ENCODE measurements around the gene ZHX3.
"Not testable (repeated sequence)": the region's sequence is repeated elsewhere in the genome, so short reads cannot be mapped to it uniquely, and the experiment has no call there.

ZHX3 gene

DNA sequence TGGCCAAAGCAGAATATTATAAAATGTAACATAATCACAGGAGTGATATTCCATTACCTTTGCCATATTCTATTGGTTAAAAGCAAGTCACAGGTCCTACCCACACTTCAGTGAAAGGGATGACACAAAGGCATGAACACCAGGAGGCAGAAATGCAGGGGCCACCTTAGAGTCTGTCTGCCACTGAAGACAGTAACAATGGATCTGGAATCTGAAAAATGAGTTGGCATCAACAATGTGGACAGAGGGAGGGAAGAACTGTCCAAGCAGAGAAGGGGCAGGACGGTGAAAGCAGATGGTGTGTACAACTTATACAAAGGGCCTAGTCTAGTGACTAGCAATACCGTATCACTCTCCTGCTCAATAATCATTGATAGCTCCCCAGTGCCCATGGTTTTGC is 16.5 kb upstream of the ZHX3 start:
- DNase-seq (ENCODE audit: low read depth in 1 of 2, low spot score in 1 of 2): no peak

DNA sequence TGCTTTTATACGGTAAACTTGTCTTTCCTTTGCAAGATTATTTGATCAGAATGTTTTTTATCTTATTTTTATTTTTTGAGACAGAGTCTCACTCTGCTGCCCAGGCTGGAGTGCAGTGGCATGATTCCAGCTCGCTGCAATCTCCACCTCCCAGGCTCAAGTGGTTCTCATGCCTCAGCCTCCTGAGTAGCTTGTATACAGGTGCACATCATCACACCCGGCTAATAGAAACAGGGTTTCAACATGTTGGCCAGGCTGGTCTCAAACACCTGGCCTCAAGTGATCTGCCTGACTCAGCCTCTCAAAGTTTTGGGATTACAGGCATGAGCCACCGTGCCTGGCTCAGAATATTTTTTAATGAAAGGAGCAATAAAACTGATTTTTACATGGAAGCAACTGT is 14.2 kb upstream of the ZHX3 start:
- no peak for DNase-seq (ENCODE audit: low read depth in 1 of 2, low spot score in 1 of 2)

DNA sequence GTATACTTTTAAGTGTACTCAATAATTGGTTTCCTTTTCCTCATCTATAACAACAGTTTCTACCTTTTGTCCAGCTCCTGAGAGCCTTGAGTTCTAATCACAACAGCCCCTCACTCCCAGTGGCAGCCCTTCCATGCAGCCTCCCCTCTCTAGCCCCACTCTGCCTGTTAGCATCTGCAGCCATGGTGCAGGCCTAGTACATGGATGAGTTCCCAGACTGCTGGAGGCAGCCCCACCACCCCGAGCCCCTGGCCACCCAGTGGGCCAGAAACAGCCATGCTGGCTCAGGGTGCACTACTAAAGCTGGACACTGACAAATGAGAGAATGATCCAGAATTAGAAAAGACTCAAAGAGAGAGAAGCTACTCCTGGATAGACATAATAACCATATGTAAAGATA is 13.4 kb upstream of the ZHX3 start:
- DNase-seq (ENCODE audit: low read depth in 1 of 2, low spot score in 1 of 2): no peak

DNA sequence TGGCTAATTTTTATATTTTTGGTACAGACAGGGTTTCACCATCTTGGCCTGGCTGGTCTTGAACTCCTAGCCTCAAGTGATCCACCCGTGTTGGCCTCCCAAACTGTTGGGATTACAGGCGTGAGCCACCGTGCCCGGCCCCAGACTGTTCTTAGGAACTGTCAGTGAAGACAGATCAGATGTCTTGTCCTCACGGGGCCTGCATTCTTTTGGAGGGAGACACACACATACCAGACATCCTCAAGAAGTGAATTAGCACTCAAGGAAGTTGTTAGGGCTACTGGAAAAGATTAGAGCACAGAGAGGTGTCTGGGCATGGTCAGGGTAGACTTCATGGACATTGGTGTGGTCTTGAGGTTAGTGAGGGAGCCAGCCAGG is 12.8 kb upstream of the ZHX3 start:
- DNase-seq (ENCODE audit: low read depth in 1 of 2, low spot score in 1 of 2): no peak

DNA sequence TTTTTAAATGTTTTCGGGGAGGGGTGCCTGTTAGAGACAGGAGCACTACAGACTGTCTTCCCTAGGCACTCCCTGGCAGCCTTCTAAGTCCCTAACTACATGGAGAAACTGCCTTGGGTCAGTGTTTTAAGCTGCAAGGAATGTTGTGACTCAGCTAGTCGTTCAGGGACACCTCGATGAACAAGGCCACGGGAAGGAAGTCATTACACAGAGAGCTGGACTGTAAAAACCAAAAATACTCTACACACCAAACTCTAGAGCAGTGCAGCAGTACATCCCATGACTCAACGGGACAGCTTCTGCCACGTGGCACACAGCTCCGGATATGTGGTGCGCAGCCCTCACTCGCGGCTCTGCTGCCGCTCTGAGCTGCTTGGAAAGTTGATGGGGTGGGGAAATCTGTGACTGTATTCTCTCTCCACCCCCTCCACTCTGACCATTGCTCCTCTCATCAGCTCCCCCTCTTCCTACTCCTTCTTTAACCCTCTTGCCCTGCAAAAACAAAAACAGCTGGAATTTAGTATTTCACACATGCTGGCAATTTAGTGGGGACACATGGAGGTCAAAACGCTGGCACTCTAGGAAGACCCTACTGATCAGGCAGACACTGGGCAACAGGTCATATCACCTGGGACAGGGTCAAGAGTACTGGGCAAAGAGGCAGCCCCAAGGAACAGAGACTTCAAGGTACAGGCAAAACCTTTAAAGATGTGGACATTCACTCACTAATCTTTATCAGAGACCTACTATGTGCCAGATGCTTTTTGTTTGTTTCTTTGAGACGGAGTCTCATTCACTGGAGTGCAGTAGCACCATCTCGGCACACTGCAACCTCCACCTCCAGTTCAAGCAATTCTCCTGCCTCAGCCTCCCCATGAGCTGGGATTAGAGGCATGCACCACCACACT is 12.2 kb upstream of the ZHX3 start:
- DNase-seq (ENCODE audit: low read depth in 1 of 2, low spot score in 1 of 2): peak; percentile 21 to 28

DNA sequence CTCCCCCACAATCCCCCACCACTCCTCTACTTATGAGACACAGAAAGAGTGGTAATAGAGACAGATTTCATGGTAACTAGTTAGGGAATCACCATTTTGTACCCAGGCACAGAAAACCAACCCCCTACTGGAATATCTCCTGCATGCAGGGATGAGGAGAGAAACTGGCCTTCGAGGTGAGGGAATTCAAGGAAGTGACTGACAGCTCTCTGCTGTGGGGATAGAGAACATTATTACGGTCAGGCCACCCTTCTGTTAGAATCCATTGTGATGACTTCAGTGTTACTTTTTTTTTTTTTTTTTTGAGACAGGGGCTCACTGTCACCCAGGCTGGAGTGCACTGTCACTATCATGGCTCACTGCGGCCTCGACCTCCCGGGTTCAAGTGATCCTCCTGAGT is 9.6 kb upstream of the ZHX3 start:
- DNase-seq (ENCODE audit: low read depth in 1 of 2, low spot score in 1 of 2): no peak

GRCh38 chr20:41320976-41321375 is 3.4 kb upstream of the ZHX3 start:
- no peak for DNase-seq (ENCODE audit: low read depth in 1 of 2, low spot score in 1 of 2)

- no peak for DNase-seq (ENCODE audit: low read depth in 1 of 2, low spot score in 1 of 2)
These were observed 2.9 kb upstream of the ZHX3 start for GRCh38 chr20:41320441-41320840.

- DNase-seq (ENCODE audit: low read depth in 1 of 2, low spot score in 1 of 2): no peak
These were observed 729 bp upstream of the ZHX3 start for GRCh38 chr20:41318271-41318649.

- peak; percentile 50 to 67 for DNase-seq (ENCODE audit: low read depth in 1 of 2, low spot score in 1 of 2)
These were observed 657 bp downstream of the ZHX3 start for GRCh38 chr20:41316602-41317545.

DNA sequence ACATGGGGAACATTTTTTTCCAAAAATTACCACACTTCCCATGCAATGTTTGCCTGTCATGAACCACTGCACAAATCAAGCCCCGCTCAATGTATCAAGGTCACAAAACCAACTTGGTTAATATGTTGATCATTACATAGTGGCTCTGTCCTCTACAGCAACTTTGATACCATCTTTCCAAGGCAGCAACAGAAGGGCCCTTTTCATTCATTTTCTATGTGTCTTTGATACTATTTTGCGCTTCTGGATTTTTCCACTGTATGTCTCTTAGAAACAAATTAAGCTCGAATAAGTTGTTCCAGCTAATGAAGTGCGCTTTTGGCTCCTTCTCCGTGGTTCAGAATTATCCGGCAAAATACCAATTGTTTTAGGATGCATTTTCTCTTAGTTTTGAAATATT is 1.5 kb downstream of the ZHX3 start:
- no peak for DNase-seq (ENCODE audit: low read depth in 1 of 2, low spot score in 1 of 2)

DNA sequence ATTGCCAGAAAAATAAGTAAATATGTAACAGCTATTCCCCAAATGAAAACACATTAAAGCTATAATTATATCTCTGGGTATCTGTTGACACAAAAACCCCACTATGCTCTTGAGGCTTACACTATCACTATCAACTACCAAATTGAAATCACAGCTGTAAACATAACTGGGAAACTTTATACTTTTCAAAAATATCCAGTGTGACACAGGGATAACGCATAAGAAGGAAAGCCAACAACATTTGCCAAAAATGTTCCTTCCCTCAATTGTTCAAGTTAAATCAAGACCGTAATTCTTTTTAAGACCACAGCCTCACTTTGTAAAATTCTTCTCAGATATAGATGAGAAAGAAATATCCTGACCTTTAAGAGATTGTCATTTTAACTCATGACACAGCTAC is 3.1 kb downstream of the ZHX3 start:
- DNase-seq (ENCODE audit: low read depth in 1 of 2, low spot score in 1 of 2): no peak

- DNase-seq (ENCODE audit: low read depth in 1 of 2, low spot score in 1 of 2): not testable (repeated sequence)
These were observed 5.5 kb downstream of the ZHX3 start for GRCh38 chr20:41312009-41312408.

- DNase-seq (ENCODE audit: low read depth in 1 of 2, low spot score in 1 of 2): no peak
These were observed 7.7 kb downstream of the ZHX3 start for GRCh38 chr20:41309817-41310216.

DNA sequence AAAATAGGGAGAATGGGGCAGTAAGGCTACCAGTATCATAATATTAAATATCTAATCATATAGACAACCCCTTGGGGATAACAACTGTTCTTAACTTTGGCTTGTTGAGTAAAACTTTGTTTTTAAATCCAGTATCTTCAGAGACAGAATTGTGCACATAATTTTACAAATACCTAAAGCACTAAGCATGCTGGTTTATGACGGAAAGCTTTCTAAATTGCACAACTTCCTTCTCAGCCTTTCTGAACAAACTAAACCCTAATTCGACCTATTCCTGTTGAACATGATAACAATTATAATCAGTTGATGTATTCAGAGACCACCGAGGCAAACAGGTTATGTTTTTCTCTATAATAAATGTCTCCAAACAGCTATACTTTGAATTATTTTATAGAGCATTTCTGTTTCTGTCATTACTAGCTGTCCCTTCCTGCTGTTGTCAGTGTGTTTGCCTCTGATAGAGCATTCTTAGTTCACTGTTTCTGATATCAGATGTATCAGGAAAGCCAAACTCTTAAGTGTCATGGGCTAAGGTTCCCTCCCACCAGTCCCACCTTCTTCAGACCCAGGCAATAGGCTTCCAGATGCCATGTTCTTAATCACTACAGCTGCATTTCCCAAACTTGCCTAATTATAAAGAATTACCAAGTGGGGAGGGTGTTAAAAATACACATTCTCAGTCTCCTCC is 8.7 kb downstream of the ZHX3 start:
- DNase-seq (ENCODE audit: low read depth in 1 of 2, low spot score in 1 of 2): no peak

DNA sequence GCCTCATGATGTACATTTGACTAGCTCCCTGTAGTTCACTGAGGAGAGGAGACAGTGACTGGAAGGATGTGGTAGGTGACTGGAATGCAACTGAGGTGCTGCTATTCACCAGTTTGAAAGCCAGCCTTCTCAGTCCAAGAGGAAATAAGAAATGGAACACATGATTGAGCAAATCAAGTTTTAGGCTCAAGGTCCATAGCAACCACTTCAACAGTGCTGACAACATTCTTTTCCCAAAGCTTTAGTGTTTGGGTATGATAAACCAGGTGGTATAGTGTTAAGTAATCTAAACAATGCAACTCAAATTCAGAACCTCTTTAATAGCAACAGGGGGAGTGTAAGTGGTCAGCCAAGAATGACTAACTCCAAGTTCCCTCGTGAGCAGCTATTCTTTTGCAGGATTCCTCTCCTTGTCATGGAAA is 9.2 kb downstream of the ZHX3 start:
- no peak for DNase-seq (ENCODE audit: low read depth in 1 of 2, low spot score in 1 of 2)

GRCh38 chr20:41307021-41307420 is 10.5 kb downstream of the ZHX3 start:
- DNase-seq (ENCODE audit: low read depth in 1 of 2, low spot score in 1 of 2): no peak

- no peak for DNase-seq (ENCODE audit: low read depth in 1 of 2, low spot score in 1 of 2)
These were observed 11.3 kb downstream of the ZHX3 start for GRCh38 chr20:41306061-41306727.

DNA sequence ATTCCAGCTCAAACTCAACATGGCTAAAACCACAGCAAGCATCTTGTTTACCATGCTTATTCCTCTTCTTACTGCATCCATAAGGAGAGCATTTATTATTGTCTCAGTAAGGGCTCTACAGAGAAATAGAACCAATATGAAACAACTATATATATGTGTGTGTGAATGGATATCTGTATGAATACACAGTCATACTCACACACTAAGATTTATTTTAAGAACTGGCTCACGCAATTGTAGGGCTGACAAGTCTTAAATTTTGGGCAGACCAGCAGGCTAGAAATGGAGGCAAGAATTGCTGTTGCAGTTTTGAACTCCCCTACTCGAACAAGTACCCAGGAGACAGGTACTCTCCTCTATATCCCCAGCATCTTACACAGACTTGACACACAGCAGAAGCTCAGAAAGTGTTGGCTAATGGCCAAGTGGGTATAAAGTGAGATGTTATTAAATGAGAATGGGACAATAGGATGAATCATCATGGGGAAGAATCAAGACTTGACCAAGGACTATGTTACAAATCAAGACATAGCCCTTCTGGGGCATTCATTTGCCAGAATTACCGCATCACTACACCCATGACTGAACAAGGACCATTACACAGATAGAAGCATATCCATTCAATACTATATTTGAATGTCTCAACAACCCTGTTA is 13.0 kb downstream of the ZHX3 start:
- no peak for DNase-seq (ENCODE audit: low read depth in 1 of 2, low spot score in 1 of 2)

- no peak for DNase-seq (ENCODE audit: low read depth in 1 of 2, low spot score in 1 of 2)
These were observed 13.5 kb downstream of the ZHX3 start for GRCh38 chr20:41304002-41304401.
